GM12878 (cell line): ENCODE measurements around the gene NCS1. TPM values are rescaled to one million over a fixed set of nuclear protein-coding genes. Genes with fewer than 3 reads are reported as not detected.

Experiments
- ATAC-seq: fragments of 200-7000 bp; cut with Tn5 transposase; 3 replicates; pipeline ENCODE4 v1.9.1; 2020; ENCODE audit warnings: mild to moderate bottlenecking, moderate library complexity
- BruUV-seq: library from RNA; stranded (reverse); fragments of 400-500 nt; replicated peaks from 2 replicates; lab custom pipeline; 2021; lab: Mats Ljungman, UMichigan
- CTCF ChIA-PET: fragments of 300-600 bp; sonication (Branson Sonifier 250); formaldehyde crosslinking; extraction: SDS; loops from one replicate; lab custom pipeline; 2021; ENCODE audit warnings: inconsistent platforms; lab: Yijun Ruan, JAX
- POLR2A ChIA-PET: fragments of 350-600 bp; formaldehyde crosslinking; extraction: SDS; loops from one replicate; lab custom pipeline; 2021; ENCODE audit warnings: inconsistent platforms; lab: Charles Lee
- RAD21 ChIA-PET: fragments of 300-600 bp; sonication (Branson Sonifier 250); formaldehyde crosslinking; loops from one replicate; lab custom pipeline; 2023; ENCODE audit warnings: antibody characterized with exemption; ENCODE audit not compliant: unreplicated experiment; lab: Charles Lee
- SMC1A ChIA-PET: fragments of 300-600 bp; sonication (Branson Sonifier 250); formaldehyde crosslinking; loops from one replicate; lab custom pipeline; 2023; ENCODE audit not compliant: unreplicated experiment, uncharacterized antibody; lab: Charles Lee
- DNase-seq: peaks from one replicate; pipeline ENCODE4 v3.0.0-alpha.2; 2011; ENCODE audit warnings: low read depth, low spot score
- FAIRE-seq: peaks from 3 replicates; lab custom pipeline; 2011; peaks lifted over from hg19 to GRCh38; lab: Jason Lieb, UNC
- H2AFZ ChIP-seq: 2 replicates; pipeline ENCODE4 v1.6.0; 2011; ENCODE audit warnings: low read depth, low read length, control low read depth; ENCODE audit not compliant: control insufficient read depth
- H3K27ac ChIP-seq: 2 replicates; pipeline ENCODE4 v1.5.1; 2011; ENCODE audit warnings: control low read depth; ENCODE audit not compliant: control insufficient read depth, insufficient read depth
- H3K27me3 ChIP-seq, 2 experiments: replicated peaks in 1 of 2; 2 replicates each; pipeline versions ENCODE4 v1.6.0 to v1.6.1; 2011; ENCODE audit warnings: low read length in 1 of 2; ENCODE audit not compliant: control insufficient read depth in 2 of 2, insufficient read depth in 2 of 2
- H3K36me3 ChIP-seq, 2 experiments: 2 replicates each; pipeline ENCODE4 v1.5.1; 2011; ENCODE audit warnings: low read length in 1 of 2; ENCODE audit not compliant: control insufficient read depth in 2 of 2, insufficient read depth in 2 of 2
- H3K4me1 ChIP-seq: 2 replicates; pipeline ENCODE4 v1.6.1; 2011; ENCODE audit warnings: mild to moderate bottlenecking, low read length, moderate library complexity, mixed read lengths; ENCODE audit not compliant: control insufficient read depth, insufficient read depth
- H3K4me2 ChIP-seq: 2 replicates; pipeline ENCODE4 v1.6.0; 2011; ENCODE audit warnings: control low read depth; ENCODE audit not compliant: control insufficient read depth, insufficient read depth
- H3K4me3 ChIP-seq: fragments of 200-600 bp; sonication (generic); 2 replicates; pipeline ENCODE4 v1.5.1; 2016
- H3K79me2 ChIP-seq: 2 replicates; pipeline ENCODE4 v1.6.0; 2011; ENCODE audit warnings: low read length; ENCODE audit not compliant: control insufficient read depth, insufficient read depth
- H3K9ac ChIP-seq: 2 replicates; pipeline ENCODE4 v1.8.0; 2011; ENCODE audit warnings: low read length, control low read depth, mixed read lengths; ENCODE audit not compliant: control insufficient read depth, insufficient read depth
- H3K9me3 ChIP-seq: replicated peaks from 3 replicates; pipeline ENCODE4 v1.5.1; 2011; ENCODE audit warnings: mild to moderate bottlenecking, low read length; ENCODE audit not compliant: control insufficient read depth, insufficient read depth
- H4K20me1 ChIP-seq: 2 replicates; pipeline ENCODE4 v1.6.0; 2011; ENCODE audit not compliant: control insufficient read depth, insufficient read depth
- CBFB ChIP-seq: IDR thresholded peaks from 2 replicates; pipeline ENCODE4 v1.6.1; 2016; ENCODE audit warnings: antibody characterized with exemption, low read depth
- CHD1 ChIP-seq: IDR thresholded peaks from 2 replicates; pipeline ENCODE4 v1.6.1; 2012; ENCODE audit warnings: low read depth, low read length, improper control_type of control experiment
- E4F1 ChIP-seq: fragments of 450-650 bp; IDR thresholded peaks from 2 replicates; pipeline ENCODE4 v1.6.1; 2018; ENCODE audit warnings: borderline replicate concordance, mild to moderate bottlenecking; ENCODE audit not compliant: partially characterized antibody
- JUNB ChIP-seq: IDR thresholded peaks from 2 replicates; pipeline ENCODE4 v1.6.1; 2016; ENCODE audit warnings: antibody characterized with exemption, mild to moderate bottlenecking
- MEF2A ChIP-seq: IDR thresholded peaks from 2 replicates; pipeline ENCODE4 v1.6.1; 2011; ENCODE audit warnings: low read depth, mild to moderate bottlenecking, low read length, moderate library complexity; ENCODE audit not compliant: insufficient read depth
- MTA3 ChIP-seq: IDR thresholded peaks from 2 replicates; pipeline ENCODE4 v1.6.1; 2012; ENCODE audit warnings: low read length, inconsistent platforms, borderline replicate concordance
- MYC ChIP-seq: IDR thresholded peaks from 2 replicates; pipeline ENCODE4 v1.6.1; 2011; ENCODE audit warnings: mild to moderate bottlenecking, low read length, moderate library complexity, inconsistent platforms; ENCODE audit not compliant: insufficient read depth, insufficient replicate concordance, insufficient read length, severe bottlenecking
- POLR2A ChIP-seq: IDR thresholded peaks from 2 replicates; pipeline ENCODE4 v1.6.1; 2011; ENCODE audit warnings: low read depth, mild to moderate bottlenecking, low read length
- RELA ChIP-seq: fragments of 450-650 bp; IDR thresholded peaks from 2 replicates; pipeline ENCODE4 v1.8.0; 2014; ENCODE audit warnings: borderline replicate concordance; ENCODE audit not compliant: partially characterized antibody
- USF2 ChIP-seq: IDR thresholded peaks from 2 replicates; pipeline ENCODE4 v1.6.1; 2011; ENCODE audit warnings: low read depth, low read length, improper control_type of control experiment, borderline replicate concordance
- ZNF384 ChIP-seq: IDR thresholded peaks from 2 replicates; pipeline ENCODE4 v1.6.1; 2012; ENCODE audit warnings: low read depth, mild to moderate bottlenecking, low read length, improper control_type of control experiment, borderline replicate concordance
- ZNF687 ChIP-seq: fragments of 450-650 bp; IDR thresholded peaks from 2 replicates; pipeline ENCODE4 v1.6.1; 2017; ENCODE audit warnings: mild to moderate bottlenecking, moderate library complexity
- ZSCAN29 ChIP-seq: fragments of 450-650 bp; IDR thresholded peaks from 2 replicates; pipeline ENCODE4 v1.6.1; 2017; ENCODE audit warnings: mild to moderate bottlenecking, moderate library complexity
- WGBS: methylation state at CpG from one replicate; pipeline ENCODE4 v1.1.6; 2016; ENCODE audit warnings: low lambda C conversion rate; ENCODE audit not compliant: insufficient replicate concordance, insufficient coverage; ENCODE audit errors: missing lambda C conversion rate; 5-methylcytosine and 5-hydroxymethylcytosine counted together
- in situ Hi-C: fragments of 300-500 bp; cut with MboI; formaldehyde crosslinking; loops from 9 replicates; pipeline ENCODE4 v1.14.3; 2018; ENCODE audit warnings: mixed read lengths
- intact Hi-C: fragments of 100-400 bp; cut with micrococcal nuclease; formaldehyde crosslinking; loops from one replicate; pipeline ENCODE4 v1.14.2; 2022; ENCODE audit not compliant: unreplicated experiment
- polyA plus RNA-seq, 11 experiments: library from polyadenylated mRNA; depleted of rRNA in 4 of 11; unstranded in 6 of 11; stranded (reverse) in 5 of 11; fragments of >200 nt; fragmentation: Nextera tagmentation in 4 of 11; fragmentation: Illumina TruSeq in 1 of 11; extraction: Ambion mirVana in 4 of 11; extraction: Trizol in 1 of 11; gene quantifications; 1 replicate in 1 of 11; 2 replicates in 10 of 11; pipeline versions ENCODE4 v1.2.1 to v1.2.3, GENCODE V29; 2011 to 2016; ENCODE audit warnings: inconsistent platforms in 2 of 11, missing spikeins in 2 of 11, low read depth in 1 of 11
- total RNA-seq, 4 experiments: library from RNA; depleted of rRNA in 3 of 4; stranded (reverse); fragments of >200 nt in 3 of 4; fragmentation: Illumina TruSeq in 1 of 4; extraction: Trizol in 1 of 4; gene quantifications; 2 replicates each; pipeline versions ENCODE4 v1.2.1 to v1.2.3, GENCODE V29; 2013 to 2021
- TF ChIP-seq, protein P1 (sequence below): fragments of 450-650 bp; IDR thresholded peaks from 2 replicates; pipeline ENCODE4 v1.6.1; 2017; ENCODE audit warnings: mild to moderate bottlenecking, low read depth, inconsistent platforms; ENCODE audit not compliant: poor library complexity, severe bottlenecking

The NCS1 gene
- total and polyA plus RNA-seq, 10 of the 15 experiments (the other 5 are each of a cell fraction or from before 2014, with no cell fraction given) = 0.04 to 0.22 (median 0.06) TPM; not detected in 4

DNA sequence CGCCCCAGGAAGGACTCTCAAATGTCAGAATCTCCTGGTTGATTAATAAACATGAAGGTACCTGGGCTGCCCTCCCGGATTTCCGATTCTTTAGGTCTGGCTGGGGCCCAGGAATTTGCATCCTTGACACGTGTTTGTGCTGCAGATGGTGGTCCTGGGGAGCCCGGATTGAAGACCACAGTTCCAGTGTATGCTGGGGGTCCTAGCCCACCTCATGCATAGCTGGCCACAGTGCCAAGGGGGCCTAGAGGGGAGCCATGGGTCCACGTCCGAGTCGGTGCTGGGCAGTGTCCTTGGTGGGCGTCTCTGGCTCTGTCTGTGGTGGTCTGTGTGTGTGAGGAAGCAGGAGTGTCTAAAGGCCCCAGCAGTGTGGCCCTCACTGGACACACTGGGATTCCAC is 3.2 kb downstream of the NCS1 start (continued):
- TF ChIP-seq, protein P1, sequence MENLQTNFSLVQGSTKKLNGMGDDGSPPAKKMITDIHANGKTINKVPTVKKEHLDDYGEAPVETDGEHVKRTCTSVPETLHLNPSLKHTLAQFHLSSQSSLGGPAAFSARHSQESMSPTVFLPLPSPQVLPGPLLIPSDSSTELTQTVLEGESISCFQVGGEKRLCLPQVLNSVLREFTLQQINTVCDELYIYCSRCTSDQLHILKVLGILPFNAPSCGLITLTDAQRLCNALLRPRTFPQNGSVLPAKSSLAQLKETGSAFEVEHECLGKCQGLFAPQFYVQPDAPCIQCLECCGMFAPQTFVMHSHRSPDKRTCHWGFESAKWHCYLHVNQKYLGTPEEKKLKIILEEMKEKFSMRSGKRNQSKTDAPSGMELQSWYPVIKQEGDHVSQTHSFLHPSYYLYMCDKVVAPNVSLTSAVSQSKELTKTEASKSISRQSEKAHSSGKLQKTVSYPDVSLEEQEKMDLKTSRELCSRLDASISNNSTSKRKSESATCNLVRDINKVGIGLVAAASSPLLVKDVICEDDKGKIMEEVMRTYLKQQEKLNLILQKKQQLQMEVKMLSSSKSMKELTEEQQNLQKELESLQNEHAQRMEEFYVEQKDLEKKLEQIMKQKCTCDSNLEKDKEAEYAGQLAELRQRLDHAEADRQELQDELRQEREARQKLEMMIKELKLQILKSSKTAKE = no peak
- no peak for TF ChIP-seq MTA3
- TF ChIP-seq, all 136 proteins: peak for 0

DNA sequence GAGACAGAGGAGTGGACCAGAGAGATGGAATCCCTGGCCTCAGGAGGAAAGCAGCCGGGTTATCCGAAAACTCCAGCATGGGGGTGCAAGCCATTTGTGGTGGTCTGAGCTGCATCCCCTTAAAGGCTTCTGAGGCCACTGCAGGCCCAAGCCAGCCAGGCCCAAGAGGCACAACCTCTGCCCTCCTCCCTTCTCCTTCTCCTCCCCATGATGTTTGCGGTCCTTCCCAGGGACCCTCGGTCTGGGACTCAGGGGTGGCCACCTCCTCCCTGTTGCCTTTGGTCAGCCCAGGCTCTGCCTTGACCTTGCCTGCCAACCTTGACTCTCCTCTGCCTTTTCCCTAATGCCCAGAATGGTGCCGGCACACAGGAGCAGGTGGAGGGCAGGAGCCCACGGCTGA is 4.6 kb downstream of the NCS1 start:
- in situ Hi-C loops (no loop called here), intact Hi-C loops (no loop called here)
- no peak overlapping the region for H3K9ac ChIP-seq
- H2AFZ ChIP-seq = no peak overlapping the region
- ATAC-seq (no peak), DNase-seq (no peak), FAIRE-seq (no peak)
- CTCF ChIA-PET = no interaction called here
- RAD21 ChIA-PET = no interaction called here
- no peaks in the 10 kb centered on the region; the same call in 1 of the 2 replicates for H3K4me1 ChIP-seq
- 50% methylated on average over 6 of the region's 6 CpGs for WGBS
- POLR2A ChIA-PET = no interaction called here
- SMC1A ChIA-PET = no interaction called here
- peaks cover 4 to 5% of the 10 kb centered on the region in 2 experiments; a peak in 3 of 4 replicates for H3K27me3 ChIP-seq
- no peak overlapping the region for H3K27ac ChIP-seq
- no TSS peak for BruUV-seq
- H3K4me3 ChIP-seq = no peak overlapping the region
- H3K4me2 ChIP-seq = no peak overlapping the region
- no peak for TF ChIP-seq E4F1
- no peak for TF ChIP-seq RELA
- TF ChIP-seq MEF2A = no peak
- TF ChIP-seq ZSCAN29 = no peak
- TF ChIP-seq MYC = no peak
- no peak for TF ChIP-seq USF2
- no peak for TF ChIP-seq CHD1
- TF ChIP-seq POLR2A = no peak
- no peak for TF ChIP-seq ZNF687
- TF ChIP-seq CBFB = no peak
- no peak for TF ChIP-seq JUNB
- TF ChIP-seq ZNF384 = no peak
- no peaks in the 10 kb centered on the region for H3K36me3 ChIP-seq
- no peaks in the 10 kb centered on the region for H3K9me3 ChIP-seq
- no peaks in the 10 kb centered on the region for H3K79me2 ChIP-seq
- H4K20me1 ChIP-seq = no peaks in the 10 kb centered on the region
